Gastroesophageal sphincter (tissue), 4 donors: Measurements from ENCODE around the gene HLCS. TPM values are rescaled to one million over a fixed set of nuclear protein-coding genes. Genes with fewer than 3 reads are reported as not detected.

Experiments
- ATAC-seq: fragments of 150-250 bp; one replicate; pipeline ENCODE4 v1.9.1; 2016; ENCODE audit warnings: mild to moderate bottlenecking, moderate library complexity
- H3K27ac ChIP-seq, 4 donors: fragments of 200-600 bp; sonication (generic) in 3 of 4; 1 replicate in 3 of 4; 2 replicates in 1 of 4; pipeline ENCODE4 v1.5.1; 2016 to 2019
- H3K27me3 ChIP-seq: fragments of 200-600 bp; sonication (generic); one replicate; pipeline ENCODE4 v1.5.1; 2019
- H3K36me3 ChIP-seq, 2 donors: fragments of 200-600 bp; sonication (generic); one replicate each; pipeline ENCODE4 v1.5.1; 2019; ENCODE audit warnings: control low read depth in 1 of 2
- H3K4me1 ChIP-seq, 3 donors: fragments of 200-600 bp; sonication (generic); 1 replicate in 2 of 3; 2 replicates in 1 of 3; pipeline ENCODE4 v1.5.1; 2016 to 2019; ENCODE audit warnings: control low read depth in 2 of 3
- H3K4me3 ChIP-seq, 2 donors: fragments of 200-600 bp; sonication (generic); one replicate each; pipeline ENCODE4 v1.5.1; 2019; ENCODE audit warnings: mild to moderate bottlenecking in 1 of 2, moderate library complexity in 1 of 2
- H3K9me3 ChIP-seq, 3 donors: fragments of 200-600 bp; sonication (generic); one replicate each; pipeline ENCODE4 v1.5.1; 2017 to 2019; ENCODE audit warnings: control low read depth in 2 of 3
- CTCF ChIP-seq, 4 experiments: fragments of 200-600 bp in 2 of 4; fragments of 450-650 bp in 2 of 4; sonication (generic) in 1 of 4; IDR thresholded peaks; one replicate each; pipeline ENCODE4 v1.5.1; 2017 to 2019; ENCODE audit warnings: antibody characterized with exemption in 4 of 4, mild to moderate bottlenecking in 2 of 4, moderate library complexity in 2 of 4
- EP300 ChIP-seq: sonication (generic); formaldehyde crosslinking; IDR thresholded peaks from one replicate; pipeline ENCODE4 v1.6.1; 2017; ENCODE audit warnings: antibody characterized with exemption, mild to moderate bottlenecking
- POLR2A ChIP-seq, 2 donors: fragments of 450-650 bp; IDR thresholded peaks; one replicate each; pipeline ENCODE4 v1.6.1; 2017; ENCODE audit warnings: antibody characterized with exemption in 2 of 2, mild to moderate bottlenecking in 2 of 2, moderate library complexity in 1 of 2
- POLR2AphosphoS5 ChIP-seq: sonication (generic); formaldehyde crosslinking; IDR thresholded peaks from one replicate; pipeline ENCODE4 v1.6.1; 2017; ENCODE audit warnings: antibody characterized with exemption
- WGBS, 2 donors: methylation state at CpG; one replicate each; pipeline ENCODE4 v1.1.5; 2018; ENCODE audit warnings: low coverage in 1 of 2; 5-methylcytosine and 5-hydroxymethylcytosine counted together
- total RNA-seq, 4 donors: library from RNA; depleted of rRNA; stranded (reverse); fragments of >200 nt; gene quantifications; one replicate each; pipeline ENCODE4 v1.1.0, GENCODE V29; 2016

HLCS gene
- total RNA-seq, 4 donors from 2014 or later, result 14.4 to 33.3 (median 24.9) TPM

GRCh38 chr21:36901575-36901974 lies 64.9 kb downstream of the HLCS start:
- no peak for ATAC-seq
- 94 to 96% methylated on average over 5 of the region's 6 CpGs for WGBS, 2 donors
- no peaks in the 10 kb centered on the region for H3K9me3 ChIP-seq
- H3K4me1 ChIP-seq, result no peaks in the 10 kb centered on the region
- TF ChIP-seq EP300 (no peak), POLR2AphosphoS5 (no peak), CTCF (IDR thresholded peaks at IDR 0.05) (no peak), POLR2A (IDR thresholded peaks at IDR 0.05) (no peak)
- no peak overlapping the region for H3K27ac ChIP-seq
- no peaks in the 10 kb centered on the region for H3K27me3 ChIP-seq
- peaks cover 0 to 14% of the 10 kb centered on the region in 2 donors for H3K36me3 ChIP-seq
- H3K4me3 ChIP-seq, result no peak overlapping the region

GRCh38 chr21:36893581-36893980 lies 72.9 kb downstream of the HLCS start:
- no peaks in the 10 kb centered on the region for H3K4me1 ChIP-seq
- no peaks in the 10 kb centered on the region for H3K9me3 ChIP-seq
- WGBS, 2 donors, result 97% methylated on average over 9 to 11 of the region's 11 CpGs
- TF ChIP-seq CTCF (IDR thresholded peaks at IDR 0.05) (no peak), POLR2A (IDR thresholded peaks at IDR 0.05) (no peak), POLR2AphosphoS5 (no peak), EP300 (no peak)
- no peak overlapping the region for H3K4me3 ChIP-seq
- no peak for ATAC-seq
- H3K27ac ChIP-seq, result no peak overlapping the region
- peaks cover 0 to 68% of the 10 kb centered on the region in 2 donors for H3K36me3 ChIP-seq
- no peaks in the 10 kb centered on the region for H3K27me3 ChIP-seq

- Histone ChIP-seq H3K4me1 (no peaks in the 10 kb centered on the region), H3K4me3 (no peak overlapping the region), H3K27ac (no peak overlapping the region), H3K27me3 (no peaks in the 10 kb centered on the region), H3K36me3 (peaks cover 0 to 64% of the 10 kb centered on the region in 2 donors), H3K9me3 (no peaks in the 10 kb centered on the region)
- ATAC-seq, result no peak
- TF ChIP-seq POLR2AphosphoS5 (no peak), CTCF (IDR thresholded peaks at IDR 0.05) (no peak), EP300 (no peak), POLR2A (IDR thresholded peaks at IDR 0.05) (no peak)
- WGBS, 2 donors, result 95 to 96% methylated on average over 4 to 11 of the region's 11 CpGs
Measured at GRCh38 chr21:36892201-36892600, 74.3 kb downstream of the HLCS start.

- peaks cover 0 to 61% of the 10 kb centered on the region in 2 donors for H3K36me3 ChIP-seq
- WGBS, 2 donors, result 68% methylated on average over 2 of the region's 2 CpGs; no CpG with 5 or more reads in 1 of the 2 donors
- no peak overlapping the region for H3K4me3 ChIP-seq
- no peak overlapping the region for H3K27ac ChIP-seq
- H3K4me1 ChIP-seq, result no peaks in the 10 kb centered on the region
- ATAC-seq, result no peak
- no peaks in the 10 kb centered on the region for H3K27me3 ChIP-seq
- no peaks in the 10 kb centered on the region for H3K9me3 ChIP-seq
- TF ChIP-seq CTCF (IDR thresholded peaks at IDR 0.05) (no peak), POLR2AphosphoS5 (no peak), EP300 (no peak), POLR2A (IDR thresholded peaks at IDR 0.05) (no peak)
Measured at GRCh38 chr21:36891692-36892091, 74.8 kb downstream of the HLCS start.

- no peaks in the 10 kb centered on the region for H3K27me3 ChIP-seq
- no peak overlapping the region for H3K27ac ChIP-seq
- no peaks in the 10 kb centered on the region for H3K9me3 ChIP-seq
- WGBS, 2 donors, result 93 to 100% methylated on average over 1 to 5 of the region's 5 CpGs
- no peak overlapping the region for H3K4me3 ChIP-seq
- no peaks in the 10 kb centered on the region for H3K4me1 ChIP-seq
- peaks cover 0 to 61% of the 10 kb centered on the region in 2 donors for H3K36me3 ChIP-seq
- TF ChIP-seq POLR2A (IDR thresholded peaks at IDR 0.05) (no peak), EP300 (no peak), CTCF (IDR thresholded peaks at IDR 0.05) (no peak), POLR2AphosphoS5 (no peak)
- no peak for ATAC-seq
Measured at GRCh38 chr21:36891121-36891520, 75.3 kb downstream of the HLCS start.
